Measurements from ENCODE around the gene CWC27. TPM values are rescaled to one million over a fixed set of nuclear protein-coding genes. Genes with fewer than 3 reads are reported as not detected.

Gene CWC27
- total RNA-seq, 1 experiment from 2014 or later = 42.7 TPM

GRCh38 chr5:64839936-64840335, 71.2 kb downstream of the CWC27 start:
- Mint-ChIP-seq H3K4me3 (no peak overlapping the region), H3K9me3 (peaks cover 19% of the 10 kb centered on the region), H3K36me3 (peaks cover 31% of the 10 kb centered on the region), H3K27me3 (ENCODE audit: low read depth) (no peaks in the 10 kb centered on the region), H3K27ac (no peak overlapping the region), H3K4me1 (peaks cover 17% of the 10 kb centered on the region)
- ChIA-PET CTCF (no interaction called here), POLR2A (no interaction called here)
- DNase-seq (ENCODE audit: low spot score) (no peak), ATAC-seq (no peak)
- TF ChIP-seq ZNF121 (CRISPR knock-in tag; IDR thresholded peaks at IDR 0.05) = no peak

DNA sequence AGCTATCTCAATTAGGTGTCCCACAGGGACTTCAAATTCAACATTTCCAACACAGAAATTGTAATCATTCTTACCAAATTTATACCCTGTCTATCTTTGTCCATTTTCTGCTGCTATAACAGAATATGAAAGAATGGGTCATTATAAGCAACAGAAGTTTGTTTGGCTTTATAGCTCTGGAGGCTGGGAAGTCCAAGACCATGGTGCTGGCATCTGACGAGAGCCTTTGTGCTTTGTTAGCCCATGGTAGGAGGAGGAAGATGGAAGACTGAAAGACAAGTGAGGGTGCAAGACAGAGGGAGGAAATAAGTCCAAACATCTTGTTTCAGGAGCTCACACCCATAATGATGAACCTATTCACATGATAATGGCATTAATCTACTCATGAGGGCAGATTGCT, 72.2 kb downstream of the CWC27 start:
- POLR2A ChIA-PET = no interaction called here
- TF ChIP-seq STAT6 (CRISPR knock-in tag; conservative IDR thresholded peaks at IDR 0.05; ENCODE audit: low read depth) = no peak
- TF ChIP-seq JUN (CRISPR knock-in tag; IDR thresholded peaks at IDR 0.05) = no peak
- no peak for TF ChIP-seq NR2C2 (CRISPR knock-in tag; IDR thresholded peaks at IDR 0.05)
- TF ChIP-seq ATF1 (CRISPR knock-in tag; IDR thresholded peaks at IDR 0.05) = no peak
- TF ChIP-seq TP53 (CRISPR knock-in tag; IDR thresholded peaks at IDR 0.05) = no peak
- TF ChIP-seq ZNF121 (CRISPR knock-in tag; IDR thresholded peaks at IDR 0.05) = no peak
- TF ChIP-seq, protein P1, sequence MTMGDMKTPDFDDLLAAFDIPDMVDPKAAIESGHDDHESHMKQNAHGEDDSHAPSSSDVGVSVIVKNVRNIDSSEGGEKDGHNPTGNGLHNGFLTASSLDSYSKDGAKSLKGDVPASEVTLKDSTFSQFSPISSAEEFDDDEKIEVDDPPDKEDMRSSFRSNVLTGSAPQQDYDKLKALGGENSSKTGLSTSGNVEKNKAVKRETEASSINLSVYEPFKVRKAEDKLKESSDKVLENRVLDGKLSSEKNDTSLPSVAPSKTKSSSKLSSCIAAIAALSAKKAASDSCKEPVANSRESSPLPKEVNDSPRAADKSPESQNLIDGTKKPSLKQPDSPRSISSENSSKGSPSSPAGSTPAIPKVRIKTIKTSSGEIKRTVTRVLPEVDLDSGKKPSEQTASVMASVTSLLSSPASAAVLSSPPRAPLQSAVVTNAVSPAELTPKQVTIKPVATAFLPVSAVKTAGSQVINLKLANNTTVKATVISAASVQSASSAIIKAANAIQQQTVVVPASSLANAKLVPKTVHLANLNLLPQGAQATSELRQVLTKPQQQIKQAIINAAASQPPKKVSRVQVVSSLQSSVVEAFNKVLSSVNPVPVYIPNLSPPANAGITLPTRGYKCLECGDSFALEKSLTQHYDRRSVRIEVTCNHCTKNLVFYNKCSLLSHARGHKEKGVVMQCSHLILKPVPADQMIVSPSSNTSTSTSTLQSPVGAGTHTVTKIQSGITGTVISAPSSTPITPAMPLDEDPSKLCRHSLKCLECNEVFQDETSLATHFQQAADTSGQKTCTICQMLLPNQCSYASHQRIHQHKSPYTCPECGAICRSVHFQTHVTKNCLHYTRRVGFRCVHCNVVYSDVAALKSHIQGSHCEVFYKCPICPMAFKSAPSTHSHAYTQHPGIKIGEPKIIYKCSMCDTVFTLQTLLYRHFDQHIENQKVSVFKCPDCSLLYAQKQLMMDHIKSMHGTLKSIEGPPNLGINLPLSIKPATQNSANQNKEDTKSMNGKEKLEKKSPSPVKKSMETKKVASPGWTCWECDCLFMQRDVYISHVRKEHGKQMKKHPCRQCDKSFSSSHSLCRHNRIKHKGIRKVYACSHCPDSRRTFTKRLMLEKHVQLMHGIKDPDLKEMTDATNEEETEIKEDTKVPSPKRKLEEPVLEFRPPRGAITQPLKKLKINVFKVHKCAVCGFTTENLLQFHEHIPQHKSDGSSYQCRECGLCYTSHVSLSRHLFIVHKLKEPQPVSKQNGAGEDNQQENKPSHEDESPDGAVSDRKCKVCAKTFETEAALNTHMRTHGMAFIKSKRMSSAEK (CRISPR knock-in tag; IDR thresholded peaks at IDR 0.05; ENCODE audit: borderline replicate concordance) = no peak
- TF ChIP-seq, protein P2, sequence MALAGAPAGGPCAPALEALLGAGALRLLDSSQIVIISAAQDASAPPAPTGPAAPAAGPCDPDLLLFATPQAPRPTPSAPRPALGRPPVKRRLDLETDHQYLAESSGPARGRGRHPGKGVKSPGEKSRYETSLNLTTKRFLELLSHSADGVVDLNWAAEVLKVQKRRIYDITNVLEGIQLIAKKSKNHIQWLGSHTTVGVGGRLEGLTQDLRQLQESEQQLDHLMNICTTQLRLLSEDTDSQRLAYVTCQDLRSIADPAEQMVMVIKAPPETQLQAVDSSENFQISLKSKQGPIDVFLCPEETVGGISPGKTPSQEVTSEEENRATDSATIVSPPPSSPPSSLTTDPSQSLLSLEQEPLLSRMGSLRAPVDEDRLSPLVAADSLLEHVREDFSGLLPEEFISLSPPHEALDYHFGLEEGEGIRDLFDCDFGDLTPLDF (CRISPR knock-in tag; IDR thresholded peaks at IDR 0.05) = no peak
- TF ChIP-seq TCF7 (CRISPR knock-in tag; IDR thresholded peaks at IDR 0.05; ENCODE audit: low read depth) = no peak
- TF ChIP-seq MXD4 (CRISPR knock-in tag; IDR thresholded peaks at IDR 0.05; ENCODE audit: borderline replicate concordance) = no peak
- TF ChIP-seq NFE2L1 (CRISPR knock-in tag; IDR thresholded peaks at IDR 0.05) = no peak
- no peak for TF ChIP-seq ATF6 (CRISPR knock-in tag; IDR thresholded peaks at IDR 0.05)
- TF ChIP-seq ZNF219 (CRISPR knock-in tag; IDR thresholded peaks at IDR 0.05; ENCODE audit: borderline replicate concordance) = no peak
- TF ChIP-seq, protein P3, sequence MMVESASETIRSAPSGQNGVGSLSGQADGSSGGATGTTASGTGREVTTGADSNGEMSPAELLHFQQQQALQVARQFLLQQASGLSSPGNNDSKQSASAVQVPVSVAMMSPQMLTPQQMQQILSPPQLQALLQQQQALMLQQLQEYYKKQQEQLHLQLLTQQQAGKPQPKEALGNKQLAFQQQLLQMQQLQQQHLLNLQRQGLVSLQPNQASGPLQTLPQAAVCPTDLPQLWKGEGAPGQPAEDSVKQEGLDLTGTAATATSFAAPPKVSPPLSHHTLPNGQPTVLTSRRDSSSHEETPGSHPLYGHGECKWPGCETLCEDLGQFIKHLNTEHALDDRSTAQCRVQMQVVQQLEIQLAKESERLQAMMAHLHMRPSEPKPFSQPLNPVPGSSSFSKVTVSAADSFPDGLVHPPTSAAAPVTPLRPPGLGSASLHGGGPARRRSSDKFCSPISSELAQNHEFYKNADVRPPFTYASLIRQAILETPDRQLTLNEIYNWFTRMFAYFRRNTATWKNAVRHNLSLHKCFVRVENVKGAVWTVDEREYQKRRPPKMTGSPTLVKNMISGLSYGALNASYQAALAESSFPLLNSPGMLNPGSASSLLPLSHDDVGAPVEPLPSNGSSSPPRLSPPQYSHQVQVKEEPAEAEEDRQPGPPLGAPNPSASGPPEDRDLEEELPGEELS (CRISPR knock-in tag; IDR thresholded peaks at IDR 0.05) = no peak
- TF ChIP-seq PREB (CRISPR knock-in tag; IDR thresholded peaks at IDR 0.05; ENCODE audit: borderline replicate concordance) = no peak
- no peak for TF ChIP-seq ZNF232 (CRISPR knock-in tag; IDR thresholded peaks at IDR 0.05)
- TF ChIP-seq PRRX2 (CRISPR knock-in tag; IDR thresholded peaks at IDR 0.05) = no peak
- no peak for TF ChIP-seq USF2 (CRISPR knock-in tag; IDR thresholded peaks at IDR 0.05)
- TF ChIP-seq ZNF317 (CRISPR knock-in tag; IDR thresholded peaks at IDR 0.05; ENCODE audit: borderline replicate concordance, low read depth) = no peak
- DNase-seq (ENCODE audit: low spot score) (no peak), ATAC-seq (no peak)
- H3K36me3 Mint-ChIP-seq = peaks cover 41% of the 10 kb centered on the region
- no peak overlapping the region for H3K4me3 Mint-ChIP-seq
- CTCF ChIA-PET = no interaction called here
- no peaks in the 10 kb centered on the region for H3K27me3 Mint-ChIP-seq (ENCODE audit: low read depth)
- H3K27ac Mint-ChIP-seq = no peak overlapping the region
- H3K4me1 Mint-ChIP-seq = peaks cover 11% of the 10 kb centered on the region
- H3K9me3 Mint-ChIP-seq = peaks cover 29% of the 10 kb centered on the region

All from WTC11 (cell line).